H9 (cell line): ENCODE data around the gene OLFM1. TPM values are rescaled to one million over a fixed set of nuclear protein-coding genes. Genes with fewer than 3 reads are reported as not detected.
A peak's percentile ranks its signal among the peaks of the same experiment; 100 is the strongest.

ENCODE experiments used
- DNase-seq: peaks from one replicate; pipeline ENCODE4 v3.0.0-alpha.2; 2017
- H2AFZ ChIP-seq: one replicate; pipeline ENCODE4 v1.6.1; 2013; ENCODE audit warnings: mild to moderate bottlenecking, low read length, control low read depth, moderate library complexity
- H2AK5ac ChIP-seq: 2 replicates; pipeline ENCODE4 v1.6.1; 2013; ENCODE audit warnings: low read length, control low read depth, mixed read lengths; ENCODE audit not compliant: insufficient read length
- H2BK120ac ChIP-seq: one replicate; pipeline ENCODE4 v1.6.1; 2013; ENCODE audit warnings: low read depth, mild to moderate bottlenecking, low read length, control low read depth, inconsistent platforms; ENCODE audit not compliant: poor library complexity, severe bottlenecking
- H2BK12ac ChIP-seq: 2 replicates; pipeline ENCODE4 v1.6.1; 2013; ENCODE audit warnings: low read length, control low read depth, mixed read lengths, low read depth; ENCODE audit not compliant: insufficient read length
- H2BK15ac ChIP-seq: 2 replicates; pipeline ENCODE4 v1.6.1; 2013; ENCODE audit warnings: low read depth, low read length, control low read depth
- H2BK20ac ChIP-seq: one replicate; pipeline ENCODE4 v1.6.1; 2013; ENCODE audit warnings: low read depth, mild to moderate bottlenecking, low read length, control low read depth, inconsistent platforms; ENCODE audit not compliant: poor library complexity, severe bottlenecking
- H2BK5ac ChIP-seq: 2 replicates; pipeline ENCODE4 v1.6.1; 2013; ENCODE audit warnings: low read length, control low read depth, mixed read lengths; ENCODE audit not compliant: insufficient read length
- H3K14ac ChIP-seq: 2 replicates; pipeline ENCODE4 v1.6.1; 2013; ENCODE audit warnings: low read length, control low read depth; ENCODE audit not compliant: insufficient read depth
- H3K18ac ChIP-seq: 2 replicates; pipeline ENCODE4 v1.6.1; 2013; ENCODE audit warnings: low read depth, mild to moderate bottlenecking, mixed read lengths, low read length, control low read depth; ENCODE audit not compliant: insufficient read length
- H3K23ac ChIP-seq: 2 replicates; pipeline ENCODE4 v1.6.1; 2013; ENCODE audit warnings: low read length, control low read depth, mixed read lengths, low read depth; ENCODE audit not compliant: insufficient read length
- H3K23me2 ChIP-seq: 2 replicates; pipeline ENCODE4 v1.6.1; 2013; ENCODE audit warnings: low read depth, mild to moderate bottlenecking, mixed read lengths, low read length, control low read depth; ENCODE audit not compliant: insufficient read length, poor library complexity, severe bottlenecking
- H3K27ac ChIP-seq: 2 replicates; pipeline ENCODE4 v1.5.1; 2013; ENCODE audit warnings: low read length, control low read depth, mixed read lengths, low read depth; ENCODE audit not compliant: insufficient read length
- H3K27me3 ChIP-seq: 2 replicates; pipeline ENCODE4 v1.6.1; 2013; ENCODE audit warnings: low read length, control low read depth, inconsistent platforms; ENCODE audit not compliant: insufficient read depth
- H3K4ac ChIP-seq: 2 replicates; pipeline ENCODE4 v1.6.1; 2013; ENCODE audit warnings: low read depth, mild to moderate bottlenecking, control low read depth, inconsistent platforms, low read length, moderate library complexity
- H3K4me1 ChIP-seq: 2 replicates; pipeline ENCODE4 v1.6.1; 2013; ENCODE audit warnings: low read length, control low read depth, inconsistent platforms; ENCODE audit not compliant: insufficient read depth
- H3K4me2 ChIP-seq: 2 replicates; pipeline ENCODE4 v1.6.1; 2013; ENCODE audit warnings: low read length, control low read depth, mixed read lengths; ENCODE audit not compliant: insufficient read length, insufficient read depth
- H3K56ac ChIP-seq: 2 replicates; pipeline ENCODE4 v1.6.1; 2013; ENCODE audit warnings: low read depth, mild to moderate bottlenecking, mixed read lengths, low read length, control low read depth; ENCODE audit not compliant: insufficient read length
- H3K79me1 ChIP-seq: 2 replicates; pipeline ENCODE4 v1.6.1; 2013; ENCODE audit warnings: low read depth, mild to moderate bottlenecking, moderate library complexity, low read length, control low read depth, inconsistent platforms; ENCODE audit not compliant: insufficient read depth, poor library complexity, severe bottlenecking
- H3K79me2 ChIP-seq: 2 replicates; pipeline ENCODE4 v1.6.1; 2013; ENCODE audit warnings: low read length, control low read depth, inconsistent platforms; ENCODE audit not compliant: insufficient read depth
- H3K9ac ChIP-seq: 2 replicates; pipeline ENCODE4 v1.6.1; 2013; ENCODE audit warnings: low read length, control low read depth, mixed read lengths; ENCODE audit not compliant: insufficient read length; ENCODE audit errors: extremely low read depth
- H3K9me3 ChIP-seq: one replicate; pipeline ENCODE4 v1.6.1; 2013; ENCODE audit warnings: low read depth, low read length, inconsistent platforms; ENCODE audit not compliant: control insufficient read depth
- H3T11ph ChIP-seq: one replicate; pipeline ENCODE4 v1.6.1; 2013; ENCODE audit warnings: mild to moderate bottlenecking, low read length, control low read depth, inconsistent platforms
- H4K20me1 ChIP-seq: one replicate; pipeline ENCODE4 v1.6.1; 2013; ENCODE audit not compliant: control insufficient read depth, insufficient read length, insufficient read depth
- H4K5ac ChIP-seq: 2 replicates; pipeline ENCODE4 v1.6.1; 2013; ENCODE audit warnings: low read depth, mild to moderate bottlenecking, mixed read lengths, low read length, control low read depth; ENCODE audit not compliant: insufficient read length
- H4K8ac ChIP-seq: replicated peaks from 2 replicates; pipeline ENCODE4 v1.6.1; 2013; ENCODE audit warnings: low read length, control low read depth, mixed read lengths, low read depth; ENCODE audit not compliant: insufficient read length
- H4K91ac ChIP-seq: 2 replicates; pipeline ENCODE4 v1.6.1; 2013; ENCODE audit warnings: low read depth, mild to moderate bottlenecking, moderate library complexity, mixed read lengths, low read length, control low read depth; ENCODE audit not compliant: insufficient read length
- H3K27ac Mint-ChIP-seq, 3 experiments: 2 replicates in 2 of 3; 3 replicates in 1 of 3; pipeline ENCODE4 v1.8.0; 2020 to 2021; ENCODE audit warnings: mixed read lengths in 3 of 3, mild to moderate bottlenecking in 1 of 3, moderate library complexity in 1 of 3
- H3K27me3 Mint-ChIP-seq: 2 replicates; pipeline ENCODE4 v1.8.0; 2021; ENCODE audit warnings: low read depth, mild to moderate bottlenecking, moderate library complexity, mixed read lengths
- H3K36me3 Mint-ChIP-seq, 3 experiments: 2 replicates in 2 of 3; 3 replicates in 1 of 3; pipeline ENCODE4 v1.8.0; 2020 to 2021; ENCODE audit warnings: low read depth in 3 of 3, mixed read lengths in 3 of 3; ENCODE audit not compliant: insufficient read depth in 1 of 3
- H3K4me1 Mint-ChIP-seq, 2 experiments: 2 replicates each; pipeline ENCODE4 v1.8.0; 2020; ENCODE audit warnings: mixed read lengths in 2 of 2
- H3K4me3 Mint-ChIP-seq, 2 experiments: 2 replicates in 1 of 2; 3 replicates in 1 of 2; pipeline ENCODE4 v1.8.0; 2020 to 2021; ENCODE audit warnings: mild to moderate bottlenecking in 2 of 2, mixed read lengths in 2 of 2, moderate library complexity in 1 of 2
- H3K9me3 Mint-ChIP-seq, 2 experiments: 2 replicates in 1 of 2; 3 replicates in 1 of 2; pipeline ENCODE4 v1.8.0; 2020; ENCODE audit warnings: mild to moderate bottlenecking in 2 of 2, mixed read lengths in 2 of 2, moderate library complexity in 1 of 2
- CTCF ChIP-seq: fragments of 200-600 bp; sonication (generic); conservative IDR thresholded peaks from 3 replicates; pipeline ENCODE4 v1.8.0; 2021; ENCODE audit warnings: antibody characterized with exemption, mild to moderate bottlenecking
- WGBS: extraction: QIAGEN DNeasy Blood & Tissue Kit; methylation state at CpG from one replicate; pipeline ENCODE4 v1.1.7; 2013; ENCODE audit warnings: missing lambda C conversion rate, low lambda C conversion rate, mixed read lengths; ENCODE audit not compliant: insufficient read length; ENCODE audit errors: extremely low coverage; 5-methylcytosine and 5-hydroxymethylcytosine counted together
- total RNA-seq: library from RNA; stranded (reverse); gene quantifications from 2 replicates; pipeline ENCODE4 v1.2.1, GENCODE V29; 2021

OLFM1 gene
- total RNA-seq, 1 experiment from 2014 or later = 34.1 TPM

GRCh38 chr9:135169709-135170226, 82.3 kb downstream of the OLFM1 start:
- H2BK12ac ChIP-seq = no peak overlapping the region
- TF ChIP-seq CTCF = no peak
- H3K9me3 ChIP-seq = no peaks in the 10 kb centered on the region
- Mint-ChIP-seq H3K27me3 (peaks cover 25% of the 10 kb centered on the region), H3K36me3 (peaks cover 0 to 1% (median 0%) of the 10 kb centered on the region in 3 experiments; a peak in 2 of 7 replicates), H3K27ac (peak overlapping the region in 1 of 3 experiments; percentile 1; a peak in 1 of 7 replicates), H3K4me3 (no peak overlapping the region; a peak in 1 of 5 replicates), H3K4me1 (peaks cover 15 to 18% of the 10 kb centered on the region in 2 experiments), H3K9me3 (peaks cover 4 to 5% of the 10 kb centered on the region in 2 experiments)
- H3K4me1 ChIP-seq = no peaks in the 10 kb centered on the region
- H3K4ac ChIP-seq = no peak overlapping the region
- H4K5ac ChIP-seq = no peak overlapping the region
- no peak overlapping the region for H3K23ac ChIP-seq
- no peak overlapping the region for H2BK20ac ChIP-seq
- no peaks in the 10 kb centered on the region for H3K79me2 ChIP-seq
- no peak overlapping the region for H3T11ph ChIP-seq
- no peaks in the 10 kb centered on the region for H3K79me1 ChIP-seq
- H2BK120ac ChIP-seq = no peak overlapping the region
- H3K56ac ChIP-seq = no peak overlapping the region
- no peak overlapping the region for H3K4me2 ChIP-seq
- no peak overlapping the region for H4K91ac ChIP-seq
- no peak overlapping the region for H3K9ac ChIP-seq
- H2AK5ac ChIP-seq = no peak overlapping the region
- H2BK15ac ChIP-seq = no peak overlapping the region
- no CpG with 5 or more reads among the region's 10 CpGs for WGBS
- no peak overlapping the region for H3K14ac ChIP-seq
- H2AFZ ChIP-seq = no peak overlapping the region
- no peak for DNase-seq
- no peak overlapping the region for H2BK5ac ChIP-seq
- H3K23me2 ChIP-seq = no peaks in the 10 kb centered on the region
- no peaks in the 10 kb centered on the region for H4K20me1 ChIP-seq
- no peak overlapping the region for H3K18ac ChIP-seq
- no peak overlapping the region for H3K27ac ChIP-seq
- H3K27me3 ChIP-seq = no peaks in the 10 kb centered on the region
- H4K8ac ChIP-seq = no peak overlapping the region
